HG02840 (cell line): ENCODE measurements around the gene WNT7B.

Experiments
- ATAC-seq: cut with Tn5 transposase; IDR thresholded peaks from one replicate; pipeline ENCODE4 v1.9.1; 2021; ENCODE audit warnings: mild to moderate bottlenecking, moderate library complexity, moderate number of reproducible peaks; ENCODE audit not compliant: unreplicated experiment, low FRiP score

Gene WNT7B

GRCh38 chr22:45914309-45914708 lies 62.7 kb downstream of the WNT7B start:
- ATAC-seq, result no peak

- ATAC-seq, result no peak
Measured at GRCh38 chr22:45912910-45913309, 64.1 kb downstream of the WNT7B start.

- ATAC-seq, result no peak
Measured at GRCh38 chr22:45911601-45912271, 65.2 kb downstream of the WNT7B start.

- no peak for ATAC-seq
Measured at GRCh38 chr22:45910928-45911467, 66.0 kb downstream of the WNT7B start.

- ATAC-seq, result no peak
Measured at GRCh38 chr22:45908961-45909360, 68.0 kb downstream of the WNT7B start.

GRCh38 chr22:45907996-45908395 lies 69.0 kb downstream of the WNT7B start:
- no peak for ATAC-seq

- no peak for ATAC-seq
Measured at GRCh38 chr22:45907378-45907777, 69.6 kb downstream of the WNT7B start.

- no peak for ATAC-seq
Measured at GRCh38 chr22:45906946-45907345, 70.0 kb downstream of the WNT7B start.

GRCh38 chr22:45905924-45906865 lies 70.8 kb downstream of the WNT7B start:
- ATAC-seq, result no peak

GRCh38 chr22:45905326-45905923 lies 71.5 kb downstream of the WNT7B start:
- no peak for ATAC-seq

- no peak for ATAC-seq
Measured at GRCh38 chr22:45904236-45904635, 72.7 kb downstream of the WNT7B start.

GRCh38 chr22:45903355-45904135 lies 73.4 kb downstream of the WNT7B start:
- ATAC-seq, result no peak

GRCh38 chr22:45897736-45898135 lies 79.2 kb downstream of the WNT7B start:
- ATAC-seq, result no peak

- no peak for ATAC-seq
Measured at GRCh38 chr22:45896964-45897538, 79.9 kb downstream of the WNT7B start.

- no peak for ATAC-seq
Measured at GRCh38 chr22:45896153-45896951, 80.6 kb downstream of the WNT7B start.

- ATAC-seq, result no peak
Measured at GRCh38 chr22:45895436-45896152, 81.4 kb downstream of the WNT7B start.

- no peak for ATAC-seq
Measured at GRCh38 chr22:45893516-45893915, 83.4 kb downstream of the WNT7B start.

GRCh38 chr22:45892681-45893461 lies 84.1 kb downstream of the WNT7B start:
- ATAC-seq, result no peak
